GM21526 (cell line): ENCODE results near the gene FCHSD2.
"Not testable (repeated sequence)": the region's sequence is repeated elsewhere in the genome, so short reads cannot be mapped to it uniquely, and the experiment has no call there.

Experiments used
- ATAC-seq: cut with Tn5 transposase; IDR thresholded peaks from one replicate; pipeline ENCODE4 v1.9.1; 2021; ENCODE audit warnings: moderate library complexity; ENCODE audit not compliant: unreplicated experiment, low FRiP score

The FCHSD2 gene

GRCh38 chr11:73129198-73129597 is 12.9 kb downstream of the FCHSD2 start:
- ATAC-seq: no peak

GRCh38 chr11:73126804-73127480 is 15.2 kb downstream of the FCHSD2 start:
- no peak for ATAC-seq

GRCh38 chr11:73124800-73125199 is 17.3 kb downstream of the FCHSD2 start:
- ATAC-seq: no peak

GRCh38 chr11:73123892-73124291 is 18.2 kb downstream of the FCHSD2 start:
- ATAC-seq: not testable (repeated sequence)

- ATAC-seq: no peak
These were observed 20.4 kb downstream of the FCHSD2 start for GRCh38 chr11:73121692-73122091.

GRCh38 chr11:73117071-73117470 is 25.0 kb downstream of the FCHSD2 start:
- no peak for ATAC-seq

- ATAC-seq: no peak
These were observed 25.5 kb downstream of the FCHSD2 start for GRCh38 chr11:73116636-73117035.

- ATAC-seq: no peak
These were observed 27.3 kb downstream of the FCHSD2 start for GRCh38 chr11:73114835-73115220.

GRCh38 chr11:73114110-73114834 is 27.8 kb downstream of the FCHSD2 start:
- ATAC-seq: no peak

GRCh38 chr11:73113426-73113825 is 28.7 kb downstream of the FCHSD2 start:
- ATAC-seq: no peak

- ATAC-seq: no peak
These were observed 34.5 kb downstream of the FCHSD2 start for GRCh38 chr11:73107597-73107996.

- ATAC-seq: no peak
These were observed 35.8 kb downstream of the FCHSD2 start for GRCh38 chr11:73106347-73106746.

- no peak for ATAC-seq
These were observed 41.5 kb downstream of the FCHSD2 start for GRCh38 chr11:73100578-73100977.

GRCh38 chr11:73099512-73100266 is 42.4 kb downstream of the FCHSD2 start:
- no peak for ATAC-seq

GRCh38 chr11:73095613-73096012 is 46.5 kb downstream of the FCHSD2 start:
- ATAC-seq: no peak

GRCh38 chr11:73091521-73092305 is 50.4 kb downstream of the FCHSD2 start:
- ATAC-seq: no peak

GRCh38 chr11:73087730-73088129 is 54.4 kb downstream of the FCHSD2 start:
- no peak for ATAC-seq

GRCh38 chr11:73085189-73085875 is 56.8 kb downstream of the FCHSD2 start:
- ATAC-seq: no peak

- no peak for ATAC-seq
These were observed 63.5 kb downstream of the FCHSD2 start for GRCh38 chr11:73078631-73079030.

GRCh38 chr11:73077454-73077853 is 64.7 kb downstream of the FCHSD2 start:
- ATAC-seq: no peak
